Liver (tissue), 9 donors: ENCODE data around the gene RAB17. TPM values are rescaled to one million over a fixed set of nuclear protein-coding genes. Genes with fewer than 3 reads are reported as not detected.

Experiments used
- DNase-seq: peaks from one replicate; pipeline ENCODE4 v3.0.0-alpha.2; 2017; ENCODE audit warnings: low spot score
- H3K27ac ChIP-seq, 2 donors: one replicate each; pipeline ENCODE4 v1.7.0; 2013; ENCODE audit warnings: inconsistent platforms in 2 of 2, low read length in 2 of 2, control low read depth in 1 of 2, low read depth in 1 of 2, mild to moderate bottlenecking in 1 of 2
- H3K27me3 ChIP-seq, 4 donors: one replicate each; pipeline versions ENCODE4 v1.6.1 to v1.7.0; 2013; ENCODE audit warnings: low read length in 3 of 4, inconsistent platforms in 1 of 4, mild to moderate bottlenecking in 1 of 4, moderate library complexity in 1 of 4; ENCODE audit not compliant: control insufficient read depth in 4 of 4, insufficient read depth in 4 of 4
- H3K36me3 ChIP-seq, 4 donors: one replicate each; pipeline versions ENCODE4 v1.6.1 to v1.7.0; 2013; ENCODE audit warnings: low read length in 3 of 4, mild to moderate bottlenecking in 3 of 4, low read depth in 1 of 4, moderate library complexity in 1 of 4; ENCODE audit not compliant: control insufficient read depth in 4 of 4, insufficient read depth in 3 of 4
- H3K4me1 ChIP-seq, 4 donors: one replicate each; pipeline versions ENCODE4 v1.6.1 to v1.7.0; 2013; ENCODE audit warnings: low read length in 3 of 4, mild to moderate bottlenecking in 3 of 4, moderate library complexity in 1 of 4; ENCODE audit not compliant: control insufficient read depth in 4 of 4, insufficient read depth in 4 of 4
- H3K4me3 ChIP-seq, 3 donors: one replicate each; pipeline versions ENCODE4 v1.6.1 to v1.7.0; 2013; ENCODE audit warnings: low read length in 3 of 3, control low read depth in 1 of 3, low read depth in 1 of 3, mild to moderate bottlenecking in 1 of 3
- H3K9ac ChIP-seq, 2 donors: one replicate each; pipeline ENCODE4 v1.7.0; 2013; ENCODE audit warnings: low read length in 2 of 2, mild to moderate bottlenecking in 2 of 2, moderate library complexity in 2 of 2, control low read depth in 1 of 2, low read depth in 1 of 2
- H3K9me3 ChIP-seq, 4 donors: one replicate each; pipeline versions ENCODE4 v1.6.1 to v1.7.0; 2013; ENCODE audit warnings: low read length in 3 of 4; ENCODE audit not compliant: control insufficient read depth in 4 of 4
- CTCF ChIP-seq: fragments of 150-350 bp; IDR thresholded peaks from 2 replicates; pipeline ENCODE4 v1.5.1; 2017; ENCODE audit warnings: improper control_type of control experiment, low read depth, low read length; ENCODE audit not compliant: missing input control
- EGR1 ChIP-seq, 2 donors: IDR thresholded peaks; 2 replicates each; pipeline ENCODE4 v1.6.1; 2016 to 2018; ENCODE audit warnings: antibody characterized with exemption in 2 of 2, low read depth in 2 of 2
- FOXA2 ChIP-seq: IDR thresholded peaks from 2 replicates; pipeline ENCODE4 v1.6.1; 2016; ENCODE audit warnings: antibody characterized with exemption
- GABPA ChIP-seq, 2 donors: IDR thresholded peaks in 1 of 2; conservative IDR thresholded peaks in 1 of 2; 2 replicates each; pipeline ENCODE4 v1.6.1; 2016; ENCODE audit warnings: antibody characterized with exemption in 2 of 2, mild to moderate bottlenecking in 1 of 2, moderate library complexity in 1 of 2
- JUND ChIP-seq, 2 donors: IDR thresholded peaks; 2 replicates each; pipeline ENCODE4 v1.6.1; 2016; ENCODE audit warnings: antibody characterized with exemption in 2 of 2
- MAX ChIP-seq: IDR thresholded peaks from 2 replicates; pipeline ENCODE4 v1.6.1; 2016; ENCODE audit warnings: antibody characterized with exemption
- RAD21 ChIP-seq, 2 donors: IDR thresholded peaks; 2 replicates each; pipeline ENCODE4 v1.6.1; 2016; ENCODE audit warnings: antibody characterized with exemption in 2 of 2, mild to moderate bottlenecking in 2 of 2
- REST ChIP-seq: IDR thresholded peaks from 2 replicates; pipeline ENCODE4 v1.6.1; 2016; ENCODE audit warnings: antibody characterized with exemption, mild to moderate bottlenecking
- RXRA ChIP-seq, 2 donors: IDR thresholded peaks; 2 replicates each; pipeline ENCODE4 v1.6.1; 2017 to 2018; ENCODE audit warnings: antibody characterized with exemption in 2 of 2, mild to moderate bottlenecking in 1 of 2
- SP1 ChIP-seq: IDR thresholded peaks from 2 replicates; pipeline ENCODE4 v1.6.1; 2018; ENCODE audit warnings: antibody characterized with exemption, mild to moderate bottlenecking
- TAF1 ChIP-seq: conservative IDR thresholded peaks from 2 replicates; pipeline ENCODE4 v1.6.1; 2016; ENCODE audit warnings: antibody characterized with exemption, mild to moderate bottlenecking
- YY1 ChIP-seq: IDR thresholded peaks from 2 replicates; pipeline ENCODE4 v1.6.1; 2016; ENCODE audit warnings: antibody characterized with exemption, mild to moderate bottlenecking
- WGBS: extraction: QIAGEN DNeasy Blood & Tissue Kit; methylation state at CpG from one replicate; pipeline ENCODE4 v1.1.7; 2013; 5-methylcytosine and 5-hydroxymethylcytosine counted together
- polyA plus RNA-seq, 2 donors: library from polyadenylated mRNA; stranded (reverse) in 1 of 2; unstranded in 1 of 2; fragments of 200-250 nt in 1 of 2; fragments of >200 nt in 1 of 2; fragmentation: Nextera tagmentation in 1 of 2; extraction: Ambion mirVana in 1 of 2; gene quantifications; one replicate each; pipeline versions ENCODE4 v1.2.1 to v1.2.3, GENCODE V29; 2013 to 2015
- total RNA-seq, 2 donors: library from RNA; depleted of rRNA; stranded (reverse); fragments of >200 nt; gene quantifications; one replicate each; pipeline ENCODE4 v1.2.3, GENCODE V29; 2014
- TF ChIP-seq, protein P1 (sequence below): IDR thresholded peaks from 2 replicates; pipeline ENCODE4 v1.6.1; 2016; ENCODE audit warnings: antibody characterized with exemption
- donor health status: healthy.
- donor health status: healthy.
- donor health status: healthy.
- donor health status: healthy.
- donor health status: healthy.

RAB17 gene
- total and polyA plus RNA-seq, 4 donors = 17.8 to 96.5 (median 74.9) TPM

- no peak for TF ChIP-seq RXRA (IDR thresholded peaks at IDR 0.05)
- no peak for TF ChIP-seq FOXA2
- no peak for TF ChIP-seq GABPA (IDR thresholded peaks at IDR 0.05 in 1 of 2, conservative IDR thresholded peaks at IDR 0.05 in 1 of 2)
- TF ChIP-seq TAF1 = no peak
- no peak for TF ChIP-seq REST
- no peak for TF ChIP-seq JUND (IDR thresholded peaks at IDR 0.05)
- TF ChIP-seq, protein P1, sequence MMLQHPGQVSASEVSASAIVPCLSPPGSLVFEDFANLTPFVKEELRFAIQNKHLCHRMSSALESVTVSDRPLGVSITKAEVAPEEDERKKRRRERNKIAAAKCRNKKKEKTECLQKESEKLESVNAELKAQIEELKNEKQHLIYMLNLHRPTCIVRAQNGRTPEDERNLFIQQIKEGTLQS = no peak
- no peak for TF ChIP-seq MAX
- TF ChIP-seq EGR1 (IDR thresholded peaks at IDR 0.05; ENCODE audit: low read depth in 2 of 2) = no peak
- TF ChIP-seq SP1 = no peak
- TF ChIP-seq RAD21 (IDR thresholded peaks at IDR 0.05) = no peak
- no peak for TF ChIP-seq YY1
- WGBS = 74% methylated on average over 1 of the region's 1 CpG
- Histone ChIP-seq H3K27ac (no peak overlapping the region), H3K27me3 (no peaks in the 10 kb centered on the region), H3K4me3 (no peak overlapping the region), H3K9me3 (no peaks in the 10 kb centered on the region), H3K9ac (no peak overlapping the region), H3K36me3 (no peaks in the 10 kb centered on the region), H3K4me1 (no peaks in the 10 kb centered on the region)
- DNase-seq = no peak
Observed at GRCh38 chr2:237636578-237636977, 46.0 kb upstream of the RAB17 start.

- Histone ChIP-seq H3K4me3 (no peak overlapping the region), H3K27me3 (no peaks in the 10 kb centered on the region), H3K9ac (no peak overlapping the region), H3K27ac (no peak overlapping the region), H3K4me1 (peaks cover 0 to 6% (median 4%) of the 10 kb centered on the region in 4 donors), H3K9me3 (no peaks in the 10 kb centered on the region), H3K36me3 (no peaks in the 10 kb centered on the region)
- DNase-seq = no peak
- TF ChIP-seq YY1 (no peak), CTCF (no peak), RXRA (IDR thresholded peaks at IDR 0.05) (no peak)
- 83% methylated on average over 10 of the region's 10 CpGs for WGBS
Observed at GRCh38 chr2:237633061-237633561, 42.6 kb upstream of the RAB17 start.
